ENCODE data around the gene TNIK.

DNA sequence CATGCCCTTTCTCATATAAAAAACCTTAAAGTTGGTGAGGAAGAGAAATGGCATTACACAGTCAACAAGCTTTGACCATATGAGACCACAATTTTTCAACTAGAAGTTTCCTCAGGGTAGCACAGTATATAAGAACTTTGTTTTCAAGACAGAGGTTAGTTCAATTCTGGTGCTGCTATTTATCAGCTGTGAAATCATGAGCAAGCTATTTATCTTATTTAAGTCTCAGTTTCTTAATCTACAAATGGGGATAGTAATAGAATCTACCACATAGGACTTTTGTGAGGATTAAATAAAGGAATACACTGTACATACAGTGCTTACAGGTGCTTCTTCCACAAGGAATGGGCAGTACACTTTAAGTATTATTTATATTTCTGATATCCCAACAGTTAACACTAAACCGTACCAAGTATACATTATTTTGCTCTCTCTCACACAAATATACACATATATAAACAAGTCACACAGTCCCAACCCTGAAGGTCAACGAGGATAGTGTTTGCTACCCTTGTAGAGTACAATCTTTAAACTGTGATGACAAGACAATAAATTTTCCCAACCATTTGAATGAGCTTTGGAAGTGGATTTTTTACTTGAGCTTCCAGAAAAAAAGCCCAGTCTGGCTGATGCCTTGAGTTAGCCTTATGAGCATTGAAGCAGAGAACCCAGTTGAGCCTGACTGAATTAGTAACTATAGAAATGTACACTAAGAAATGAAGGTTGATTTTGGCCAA is 178.8 kb downstream of the TNIK start:
- TF ChIP-seq POLR2A (IDR thresholded peaks at IDR 0.05; ENCODE audit: low read depth, low read length) (no peak), POLR2AphosphoS5 (IDR thresholded peaks at IDR 0.05; ENCODE audit: low read depth, low read length) (no peak)

Data from GM12892 (cell line).